Liver (tissue), 9 donors: Measurements from ENCODE around the gene RBM39. TPM values are rescaled to one million over a fixed set of nuclear protein-coding genes. Genes with fewer than 3 reads are reported as not detected.

Experiments used
- DNase-seq: peaks from one replicate; pipeline ENCODE4 v3.0.0-alpha.2; 2017; ENCODE audit warnings: low spot score
- H3K27ac ChIP-seq, 2 donors: one replicate each; pipeline ENCODE4 v1.7.0; 2013; ENCODE audit warnings: inconsistent platforms in 2 of 2, low read length in 2 of 2, control low read depth in 1 of 2, low read depth in 1 of 2, mild to moderate bottlenecking in 1 of 2
- H3K27me3 ChIP-seq, 4 donors: one replicate each; pipeline versions ENCODE4 v1.6.1 to v1.7.0; 2013; ENCODE audit warnings: low read length in 3 of 4, inconsistent platforms in 1 of 4, mild to moderate bottlenecking in 1 of 4, moderate library complexity in 1 of 4; ENCODE audit not compliant: control insufficient read depth in 4 of 4, insufficient read depth in 4 of 4
- H3K36me3 ChIP-seq, 4 donors: one replicate each; pipeline versions ENCODE4 v1.6.1 to v1.7.0; 2013; ENCODE audit warnings: low read length in 3 of 4, mild to moderate bottlenecking in 3 of 4, low read depth in 1 of 4, moderate library complexity in 1 of 4; ENCODE audit not compliant: control insufficient read depth in 4 of 4, insufficient read depth in 3 of 4
- H3K4me1 ChIP-seq, 4 donors: one replicate each; pipeline versions ENCODE4 v1.6.1 to v1.7.0; 2013; ENCODE audit warnings: low read length in 3 of 4, mild to moderate bottlenecking in 3 of 4, moderate library complexity in 1 of 4; ENCODE audit not compliant: control insufficient read depth in 4 of 4, insufficient read depth in 4 of 4
- H3K4me3 ChIP-seq, 3 donors: one replicate each; pipeline versions ENCODE4 v1.6.1 to v1.7.0; 2013; ENCODE audit warnings: low read length in 3 of 3, control low read depth in 1 of 3, low read depth in 1 of 3, mild to moderate bottlenecking in 1 of 3
- H3K9ac ChIP-seq, 2 donors: one replicate each; pipeline ENCODE4 v1.7.0; 2013; ENCODE audit warnings: low read length in 2 of 2, mild to moderate bottlenecking in 2 of 2, moderate library complexity in 2 of 2, control low read depth in 1 of 2, low read depth in 1 of 2
- H3K9me3 ChIP-seq, 4 donors: one replicate each; pipeline versions ENCODE4 v1.6.1 to v1.7.0; 2013; ENCODE audit warnings: low read length in 3 of 4; ENCODE audit not compliant: control insufficient read depth in 4 of 4
- ATF3 ChIP-seq: IDR thresholded peaks from 2 replicates; pipeline ENCODE4 v1.6.1; 2016; ENCODE audit warnings: antibody characterized with exemption
- EGR1 ChIP-seq, 2 donors: IDR thresholded peaks; 2 replicates each; pipeline ENCODE4 v1.6.1; 2016 to 2018; ENCODE audit warnings: antibody characterized with exemption in 2 of 2, low read depth in 2 of 2
- FOXA1 ChIP-seq: IDR thresholded peaks from 2 replicates; pipeline ENCODE4 v1.6.1; 2016; ENCODE audit warnings: antibody characterized with exemption
- FOXA2 ChIP-seq: IDR thresholded peaks from 2 replicates; pipeline ENCODE4 v1.6.1; 2016; ENCODE audit warnings: antibody characterized with exemption
- GABPA ChIP-seq, 2 donors: IDR thresholded peaks in 1 of 2; conservative IDR thresholded peaks in 1 of 2; 2 replicates each; pipeline ENCODE4 v1.6.1; 2016; ENCODE audit warnings: antibody characterized with exemption in 2 of 2, mild to moderate bottlenecking in 1 of 2, moderate library complexity in 1 of 2
- HNF4G ChIP-seq: IDR thresholded peaks from 2 replicates; pipeline ENCODE4 v1.6.1; 2016; ENCODE audit warnings: antibody characterized with exemption
- JUND ChIP-seq, 2 donors: IDR thresholded peaks; 2 replicates each; pipeline ENCODE4 v1.6.1; 2016; ENCODE audit warnings: antibody characterized with exemption in 2 of 2
- NR2F2 ChIP-seq: IDR thresholded peaks from 2 replicates; pipeline ENCODE4 v1.6.1; 2016; ENCODE audit warnings: antibody characterized with exemption
- RAD21 ChIP-seq, 2 donors: IDR thresholded peaks; 2 replicates each; pipeline ENCODE4 v1.6.1; 2016; ENCODE audit warnings: antibody characterized with exemption in 2 of 2, mild to moderate bottlenecking in 2 of 2
- REST ChIP-seq: IDR thresholded peaks from 2 replicates; pipeline ENCODE4 v1.6.1; 2016; ENCODE audit warnings: antibody characterized with exemption, mild to moderate bottlenecking
- RXRA ChIP-seq, 2 donors: IDR thresholded peaks; 2 replicates each; pipeline ENCODE4 v1.6.1; 2017 to 2018; ENCODE audit warnings: antibody characterized with exemption in 2 of 2, mild to moderate bottlenecking in 1 of 2
- SP1 ChIP-seq: IDR thresholded peaks from 2 replicates; pipeline ENCODE4 v1.6.1; 2018; ENCODE audit warnings: antibody characterized with exemption, mild to moderate bottlenecking
- TAF1 ChIP-seq: conservative IDR thresholded peaks from 2 replicates; pipeline ENCODE4 v1.6.1; 2016; ENCODE audit warnings: antibody characterized with exemption, mild to moderate bottlenecking
- YY1 ChIP-seq: IDR thresholded peaks from 2 replicates; pipeline ENCODE4 v1.6.1; 2016; ENCODE audit warnings: antibody characterized with exemption, mild to moderate bottlenecking
- ZBTB33 ChIP-seq: IDR thresholded peaks from 2 replicates; pipeline ENCODE4 v1.6.1; 2016; ENCODE audit warnings: antibody characterized with exemption
- WGBS: extraction: QIAGEN DNeasy Blood & Tissue Kit; methylation state at CpG from one replicate; pipeline ENCODE4 v1.1.7; 2013; 5-methylcytosine and 5-hydroxymethylcytosine counted together
- polyA plus RNA-seq, 2 donors: library from polyadenylated mRNA; stranded (reverse) in 1 of 2; unstranded in 1 of 2; fragments of 200-250 nt in 1 of 2; fragments of >200 nt in 1 of 2; fragmentation: Nextera tagmentation in 1 of 2; extraction: Ambion mirVana in 1 of 2; gene quantifications; one replicate each; pipeline versions ENCODE4 v1.2.1 to v1.2.3, GENCODE V29; 2013 to 2015
- total RNA-seq, 2 donors: library from RNA; depleted of rRNA; stranded (reverse); fragments of >200 nt; gene quantifications; one replicate each; pipeline ENCODE4 v1.2.3, GENCODE V29; 2014
- TF ChIP-seq, protein P1 (sequence below): IDR thresholded peaks from 2 replicates; pipeline ENCODE4 v1.6.1; 2016; ENCODE audit warnings: antibody characterized with exemption
- TF ChIP-seq, protein P2 (sequence below): fragments of 150-350 bp; IDR thresholded peaks from 2 replicates; pipeline ENCODE4 v1.5.1; 2017; ENCODE audit warnings: improper control_type of control experiment, low read depth, low read length; ENCODE audit not compliant: missing input control
- donor health status: healthy.
- donor health status: healthy.
- donor health status: healthy.
- donor health status: healthy.
- donor health status: healthy.

RBM39 gene
- total and polyA plus RNA-seq, 4 donors = 57.2 to 211 (median 198) TPM

DNA sequence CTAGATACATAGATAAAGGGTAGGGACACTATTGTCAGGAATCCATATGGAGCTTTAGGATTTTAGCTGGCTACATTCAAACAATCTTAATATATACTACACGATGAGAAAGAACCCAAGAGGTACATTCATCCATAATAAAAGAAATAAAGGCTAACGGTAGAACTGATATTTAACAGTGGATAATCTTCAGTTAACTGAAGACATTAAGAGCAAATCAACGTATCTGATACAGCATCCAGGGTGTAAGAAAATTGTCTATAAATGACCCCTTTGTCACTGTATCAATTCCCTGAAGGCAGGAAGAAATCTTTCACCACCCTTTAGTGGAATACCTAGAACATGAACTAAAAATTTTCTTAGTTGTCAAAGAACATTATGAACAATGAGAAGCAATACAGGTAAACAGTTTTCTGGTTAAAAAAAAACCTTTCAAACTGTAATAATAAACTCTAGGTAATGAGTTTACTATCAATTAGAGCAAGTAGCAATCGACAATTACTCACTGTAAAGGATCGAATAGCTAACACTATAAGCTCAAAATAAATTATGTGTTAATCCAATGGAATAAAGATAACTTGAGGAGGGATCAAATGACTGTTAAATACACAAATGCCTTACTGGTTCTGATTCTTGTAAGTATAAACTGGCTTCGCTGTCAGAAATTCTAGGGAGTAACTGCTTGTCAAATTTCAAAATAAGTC lies 31.0 kb downstream of the RBM39 start:
- Histone ChIP-seq H3K9me3 (no peaks in the 10 kb centered on the region), H3K4me1 (no peaks in the 10 kb centered on the region), H3K27me3 (no peaks in the 10 kb centered on the region), H3K9ac (no peak overlapping the region), H3K36me3 (peaks cover 17 to 89% (median 85%) of the 10 kb centered on the region in 4 donors), H3K27ac (no peak overlapping the region), H3K4me3 (no peak overlapping the region)
- DNase-seq = no peak
- no peak for TF ChIP-seq RAD21 (IDR thresholded peaks at IDR 0.05)
- TF ChIP-seq NR2F2 = no peak
- TF ChIP-seq, protein P1, sequence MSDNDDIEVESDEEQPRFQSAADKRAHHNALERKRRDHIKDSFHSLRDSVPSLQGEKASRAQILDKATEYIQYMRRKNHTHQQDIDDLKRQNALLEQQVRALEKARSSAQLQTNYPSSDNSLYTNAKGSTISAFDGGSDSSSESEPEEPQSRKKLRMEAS = no peak
- TF ChIP-seq FOXA1 = no peak
- TF ChIP-seq EGR1 (IDR thresholded peaks at IDR 0.05; ENCODE audit: low read depth in 2 of 2) = no peak
- TF ChIP-seq ZBTB33 = no peak
- TF ChIP-seq SP1 = no peak
- TF ChIP-seq RXRA (IDR thresholded peaks at IDR 0.05) = no peak
- TF ChIP-seq YY1 = no peak
- no peak for TF ChIP-seq HNF4G
- no peak for TF ChIP-seq FOXA2
- TF ChIP-seq, protein P2, sequence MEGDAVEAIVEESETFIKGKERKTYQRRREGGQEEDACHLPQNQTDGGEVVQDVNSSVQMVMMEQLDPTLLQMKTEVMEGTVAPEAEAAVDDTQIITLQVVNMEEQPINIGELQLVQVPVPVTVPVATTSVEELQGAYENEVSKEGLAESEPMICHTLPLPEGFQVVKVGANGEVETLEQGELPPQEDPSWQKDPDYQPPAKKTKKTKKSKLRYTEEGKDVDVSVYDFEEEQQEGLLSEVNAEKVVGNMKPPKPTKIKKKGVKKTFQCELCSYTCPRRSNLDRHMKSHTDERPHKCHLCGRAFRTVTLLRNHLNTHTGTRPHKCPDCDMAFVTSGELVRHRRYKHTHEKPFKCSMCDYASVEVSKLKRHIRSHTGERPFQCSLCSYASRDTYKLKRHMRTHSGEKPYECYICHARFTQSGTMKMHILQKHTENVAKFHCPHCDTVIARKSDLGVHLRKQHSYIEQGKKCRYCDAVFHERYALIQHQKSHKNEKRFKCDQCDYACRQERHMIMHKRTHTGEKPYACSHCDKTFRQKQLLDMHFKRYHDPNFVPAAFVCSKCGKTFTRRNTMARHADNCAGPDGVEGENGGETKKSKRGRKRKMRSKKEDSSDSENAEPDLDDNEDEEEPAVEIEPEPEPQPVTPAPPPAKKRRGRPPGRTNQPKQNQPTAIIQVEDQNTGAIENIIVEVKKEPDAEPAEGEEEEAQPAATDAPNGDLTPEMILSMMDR = no peak
- no peak for TF ChIP-seq JUND (IDR thresholded peaks at IDR 0.05)
- no peak for TF ChIP-seq ATF3
- TF ChIP-seq GABPA (IDR thresholded peaks at IDR 0.05 in 1 of 2, conservative IDR thresholded peaks at IDR 0.05 in 1 of 2) = no peak
- 83% methylated on average over 6 of the region's 6 CpGs for WGBS

GRCh38 chr20:35710039-35710438 lies 32.0 kb downstream of the RBM39 start:
- DNase-seq = no peak
- Histone ChIP-seq H3K4me3 (no peak overlapping the region), H3K36me3 (peaks cover 19 to 88% (median 84%) of the 10 kb centered on the region in 4 donors), H3K27me3 (no peaks in the 10 kb centered on the region), H3K9me3 (no peaks in the 10 kb centered on the region), H3K4me1 (no peaks in the 10 kb centered on the region), H3K9ac (no peak overlapping the region), H3K27ac (no peak overlapping the region)
- TF ChIP-seq TAF1 (no peak), EGR1 (IDR thresholded peaks at IDR 0.05; ENCODE audit: low read depth in 2 of 2) (no peak), RAD21 (IDR thresholded peaks at IDR 0.05) (no peak), YY1 (no peak), ATF3 (no peak), JUND (IDR thresholded peaks at IDR 0.05) (no peak), RXRA (IDR thresholded peaks at IDR 0.05) (no peak), FOXA2 (no peak), REST (no peak), FOXA1 (no peak), NR2F2 (no peak), HNF4G (no peak), SP1 (no peak), ZBTB33 (no peak)
- TF ChIP-seq, protein P2 = no peak
- TF ChIP-seq, protein P1 = no peak
